ENCODE data around the gene MTRF1L.
A peak's percentile ranks its signal among the peaks of the same experiment; 100 is the strongest.

Gene MTRF1L

GRCh38 chr6:153002613-153003365 is at the start of gene MTRF1L:
MTRF1L (minus strand) TSS chr6:153002709; CDS start chr6:153002685, 24 bp downstream.
- DNase-seq (ENCODE audit: low spot score), result peak; percentile 97

DNA sequence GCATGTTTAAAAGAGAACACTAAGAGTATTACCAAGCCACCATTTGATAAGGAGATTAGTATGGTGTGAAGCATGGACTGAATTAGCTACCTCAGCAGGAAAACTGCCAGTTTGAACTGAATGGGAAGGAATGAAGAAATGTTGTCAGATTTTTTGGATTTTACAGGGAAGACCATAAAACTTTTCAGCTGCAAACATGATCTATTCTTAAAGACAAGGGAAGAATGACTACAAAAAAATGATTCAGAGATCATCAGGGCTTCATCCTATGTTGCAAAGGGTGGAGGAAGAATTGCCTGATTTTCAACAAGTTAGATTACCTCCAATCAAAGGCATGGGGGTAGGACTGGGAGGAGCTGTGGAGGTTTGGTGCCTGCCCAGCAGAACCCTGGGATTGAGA is 49.3 kb upstream of the MTRF1L start:
- DNase-seq (ENCODE audit: low spot score), result no peak

- DNase-seq (ENCODE audit: low spot score), result no peak
Observed at GRCh38 chr6:153048631-153049030, 46.1 kb upstream of the MTRF1L start.

- DNase-seq (ENCODE audit: low spot score), result no peak
Observed at GRCh38 chr6:153047386-153047785, 44.9 kb upstream of the MTRF1L start.

- DNase-seq (ENCODE audit: low spot score), result no peak
Observed at GRCh38 chr6:153045271-153045670, 42.8 kb upstream of the MTRF1L start.

DNA sequence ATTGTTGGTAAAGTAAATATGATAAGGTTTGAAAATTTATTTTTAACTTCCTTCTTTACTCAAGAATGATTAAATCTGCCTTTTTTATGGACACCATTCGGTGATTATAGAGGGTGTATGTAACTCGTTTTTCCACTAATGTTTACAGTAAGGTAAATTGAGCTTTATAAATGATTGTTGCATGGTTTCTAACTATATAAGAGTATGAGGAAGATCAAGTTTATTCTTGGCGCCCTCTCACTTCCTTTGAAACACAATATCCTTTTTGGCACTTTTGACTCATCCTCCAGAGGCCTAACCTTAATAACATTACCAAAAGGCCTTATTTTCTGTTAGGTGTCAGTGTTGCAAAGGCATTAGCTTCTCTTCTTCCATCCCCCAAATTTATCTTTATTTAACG is 41.8 kb upstream of the MTRF1L start:
- DNase-seq (ENCODE audit: low spot score), result no peak

DNA sequence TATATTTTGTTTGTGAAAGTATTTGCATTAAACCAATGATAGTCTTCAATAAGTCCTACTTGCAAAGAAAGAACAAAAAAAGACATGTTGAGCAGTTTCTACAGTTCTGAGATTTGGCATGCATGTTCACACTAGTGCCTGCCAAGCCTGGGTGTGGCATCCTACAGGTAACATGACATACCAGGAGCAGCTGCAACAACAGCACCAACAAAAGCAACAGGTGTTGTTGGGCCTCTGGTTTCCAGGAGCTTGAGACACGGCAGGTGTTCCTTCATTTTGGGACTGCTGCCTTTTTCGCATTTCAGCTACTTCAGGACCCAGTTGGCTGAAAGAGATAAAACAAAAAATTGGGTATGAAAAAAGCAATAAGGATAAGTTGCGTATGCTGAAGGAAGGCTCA is 41.2 kb upstream of the MTRF1L start:
- no peak for DNase-seq (ENCODE audit: low spot score)

DNA sequence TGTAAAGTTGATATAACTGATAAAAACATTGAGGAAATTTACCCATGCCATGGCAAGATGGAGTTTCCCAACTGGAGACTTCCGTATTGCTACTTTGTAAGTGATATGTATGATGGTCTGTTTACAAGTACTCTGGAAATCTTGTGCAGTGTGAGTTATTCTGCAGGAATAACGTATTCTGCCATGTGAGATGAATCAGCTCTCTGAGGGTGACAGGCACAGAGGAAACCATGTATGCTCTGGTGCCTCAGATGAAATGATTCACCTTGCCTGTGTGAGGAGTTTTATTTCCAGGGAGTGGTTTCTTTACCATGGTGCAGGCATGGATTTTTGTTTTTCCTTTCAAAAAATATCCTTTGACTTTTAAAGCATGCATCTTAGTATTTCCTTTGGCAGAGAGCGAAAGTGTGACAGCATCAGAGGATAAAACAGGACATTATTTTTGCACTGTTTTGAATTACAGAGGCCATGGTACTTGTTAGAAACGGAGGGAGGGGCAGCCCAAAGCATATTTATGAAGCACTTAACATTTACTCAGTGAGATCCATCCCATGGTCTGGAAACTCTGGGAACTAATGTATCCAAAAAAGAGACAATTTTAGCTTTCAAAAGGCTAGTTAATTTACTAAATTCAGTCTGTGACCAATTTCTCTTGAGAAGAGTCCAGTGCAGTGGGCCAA is 36.0 kb upstream of the MTRF1L start:
- DNase-seq (ENCODE audit: low spot score), result no peak

GRCh38 chr6:153034139-153034538 is 31.6 kb upstream of the MTRF1L start:
- DNase-seq (ENCODE audit: low spot score), result no peak

DNA sequence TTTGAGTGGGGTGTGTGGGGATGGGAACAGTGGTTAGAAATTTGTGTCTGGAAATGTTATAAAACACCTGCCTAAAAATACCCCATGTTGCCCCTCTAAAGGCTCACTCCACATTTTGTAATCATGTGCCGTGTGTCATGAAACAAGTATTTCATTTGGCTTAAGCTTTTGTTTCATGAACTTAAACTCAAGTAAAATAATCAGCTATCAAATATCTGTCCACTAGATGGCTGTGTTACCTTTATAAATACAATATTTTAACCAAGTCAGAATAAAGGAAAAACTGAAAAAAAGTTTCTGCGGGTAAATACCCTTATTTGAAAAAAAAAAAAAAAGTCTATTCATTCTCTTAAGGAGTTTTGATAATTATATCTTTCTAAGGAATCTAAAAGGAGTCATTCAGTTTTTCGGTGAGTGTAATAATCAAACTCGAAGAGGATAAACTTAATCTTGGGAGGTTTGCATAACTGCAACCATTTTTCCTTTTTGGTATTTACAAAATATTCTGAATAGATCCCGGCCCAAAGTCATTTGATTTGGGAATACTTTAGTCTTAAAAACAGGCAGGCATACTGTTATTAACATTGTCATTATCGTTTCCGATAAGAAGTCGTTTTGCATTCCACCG is 29.9 kb upstream of the MTRF1L start:
- peak; percentile 46 for DNase-seq (ENCODE audit: low spot score)

- no peak for DNase-seq (ENCODE audit: low spot score)
Observed at GRCh38 chr6:153031335-153031955, 28.9 kb upstream of the MTRF1L start.

GRCh38 chr6:153028963-153029362 is 26.5 kb upstream of the MTRF1L start:
- no peak for DNase-seq (ENCODE audit: low spot score)

GRCh38 chr6:153028286-153028685 is 25.8 kb upstream of the MTRF1L start:
- no peak for DNase-seq (ENCODE audit: low spot score)

GRCh38 chr6:153027480-153027879 is 25.0 kb upstream of the MTRF1L start:
- no peak for DNase-seq (ENCODE audit: low spot score)

- DNase-seq (ENCODE audit: low spot score), result no peak
Observed at GRCh38 chr6:153024709-153025017, 22.2 kb upstream of the MTRF1L start.

DNA sequence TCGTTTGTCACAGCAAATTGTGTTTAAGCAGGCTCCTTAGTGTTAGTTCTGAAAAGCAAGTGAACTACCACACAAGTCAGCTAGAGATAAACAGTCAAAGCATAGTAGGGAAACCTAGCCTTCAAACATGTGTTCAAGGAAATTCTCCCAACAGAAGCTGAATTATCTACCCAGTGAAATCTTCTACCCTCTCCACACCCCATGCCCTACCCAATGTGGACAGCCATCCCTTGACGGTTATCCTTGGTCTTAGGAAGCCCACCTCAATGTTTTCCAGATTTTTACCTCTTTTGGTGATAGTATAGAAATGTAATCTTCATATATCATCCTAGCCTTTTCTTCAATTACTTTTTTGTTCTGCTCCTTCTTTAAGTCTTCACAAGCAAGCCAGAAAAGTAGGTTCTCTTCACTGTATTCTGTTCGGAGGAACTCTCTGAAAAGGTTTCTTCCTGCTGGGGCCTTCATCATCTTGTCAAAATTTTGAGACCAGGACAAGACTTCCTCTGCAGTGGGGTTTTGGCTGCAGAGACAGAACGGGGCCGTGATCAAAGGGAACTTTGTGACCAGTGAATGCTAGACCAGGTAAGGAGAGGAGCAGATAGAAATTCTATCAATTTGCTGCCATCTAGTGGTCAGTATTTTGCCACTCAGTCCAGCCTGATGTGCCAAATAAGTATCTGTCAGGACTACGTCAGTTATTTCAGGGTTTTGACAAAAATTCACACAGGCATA is 21.6 kb upstream of the MTRF1L start:
- DNase-seq (ENCODE audit: low spot score), result peak; percentile 85

GRCh38 chr6:153018355-153018754 is 15.8 kb upstream of the MTRF1L start:
- no peak for DNase-seq (ENCODE audit: low spot score)

- DNase-seq (ENCODE audit: low spot score), result no peak
Observed at GRCh38 chr6:153016846-153017245, 14.3 kb upstream of the MTRF1L start.

DNA sequence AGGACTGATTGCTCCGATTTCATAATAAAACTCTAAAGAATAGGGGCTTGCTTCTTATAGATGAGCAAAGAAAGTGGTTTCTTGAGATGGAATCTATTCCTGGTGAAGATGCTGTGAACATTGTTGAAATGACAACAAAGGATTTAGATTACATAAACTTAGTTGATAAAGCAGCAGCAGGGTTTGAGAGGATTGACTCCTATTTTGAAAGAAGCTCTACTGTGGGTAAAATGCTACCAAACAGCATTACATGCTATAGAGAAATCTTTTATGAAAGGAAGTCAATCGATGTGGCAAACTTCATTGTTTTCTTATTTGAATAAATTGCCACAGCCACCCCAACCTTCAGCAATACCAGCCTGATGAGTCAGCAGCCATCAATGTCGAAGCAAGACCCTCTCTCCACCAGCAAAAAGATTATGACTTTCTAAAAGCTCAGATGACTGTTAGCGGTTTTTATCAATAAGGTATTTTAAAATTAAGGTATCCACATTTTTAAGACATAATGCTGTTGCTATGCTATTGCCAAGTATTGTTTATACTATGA is 12.7 kb upstream of the MTRF1L start:
- DNase-seq (ENCODE audit: low spot score), result no peak

DNA sequence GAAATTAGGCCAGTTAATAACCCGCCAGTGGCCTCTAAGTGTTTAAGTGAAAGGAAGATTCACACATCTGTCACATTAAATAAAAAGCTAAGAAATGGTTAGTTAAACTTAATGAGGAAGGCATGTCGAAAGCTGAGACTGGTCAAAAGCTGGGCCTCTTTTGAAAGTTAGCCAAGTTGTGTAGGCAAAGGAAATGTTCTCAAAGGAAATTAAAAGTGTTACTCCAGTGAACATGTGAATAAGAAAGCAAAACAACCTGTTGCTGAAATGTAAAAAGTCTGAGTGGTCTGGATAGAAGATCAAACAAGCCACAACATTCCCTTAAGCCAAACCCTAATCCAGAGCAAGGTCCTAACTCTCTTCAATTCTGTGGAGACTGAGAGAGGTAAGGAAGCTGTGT is 10.9 kb upstream of the MTRF1L start:
- no peak for DNase-seq (ENCODE audit: low spot score)

DNA sequence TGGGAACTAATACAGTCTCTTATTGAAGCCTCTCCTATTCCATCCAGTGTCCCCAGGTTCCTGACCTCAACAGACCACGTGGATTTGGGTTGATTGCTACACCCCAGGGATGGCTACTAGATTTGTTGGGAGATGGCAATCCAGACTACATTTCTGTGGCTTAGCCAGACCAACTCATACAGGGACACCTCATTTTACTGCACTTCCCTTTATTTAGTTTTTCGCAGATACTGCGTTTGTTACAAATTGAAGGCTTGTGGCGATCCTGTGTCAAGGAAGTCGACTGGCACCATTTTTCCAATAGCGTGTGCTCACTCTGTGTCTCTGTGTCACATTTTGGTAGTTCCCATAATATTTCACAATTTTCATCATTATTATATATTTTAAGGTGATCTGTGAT is 10.3 kb upstream of the MTRF1L start:
- no peak for DNase-seq (ENCODE audit: low spot score)

DNA sequence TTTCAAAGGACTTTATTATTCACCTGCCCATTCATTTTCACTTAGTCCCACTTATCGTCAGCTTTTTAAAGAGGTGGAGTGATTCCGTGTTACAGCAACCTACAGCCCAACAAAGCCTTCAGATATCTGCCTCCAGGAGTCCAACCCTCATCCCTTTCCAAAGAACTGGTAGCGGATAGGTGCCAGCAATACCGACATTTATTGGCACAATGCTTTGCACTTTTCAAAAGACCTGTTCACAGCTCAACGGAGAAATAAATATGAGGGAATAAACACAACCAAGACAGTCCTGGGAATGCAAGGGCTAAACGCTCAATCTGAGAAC is 819 bp upstream of the MTRF1L start:
- DNase-seq (ENCODE audit: low spot score), result no peak

Measured in NAMALWA (cell line).